Measurements from ENCODE around the gene SLCO2A1. TPM values are rescaled to one million over a fixed set of nuclear protein-coding genes. Genes with fewer than 3 reads are reported as not detected.

The SLCO2A1 gene
- total and polyA plus RNA-seq, 2 donors (not counting 1 experiment from before 2014, with no cell fraction given), result not detected

DNA sequence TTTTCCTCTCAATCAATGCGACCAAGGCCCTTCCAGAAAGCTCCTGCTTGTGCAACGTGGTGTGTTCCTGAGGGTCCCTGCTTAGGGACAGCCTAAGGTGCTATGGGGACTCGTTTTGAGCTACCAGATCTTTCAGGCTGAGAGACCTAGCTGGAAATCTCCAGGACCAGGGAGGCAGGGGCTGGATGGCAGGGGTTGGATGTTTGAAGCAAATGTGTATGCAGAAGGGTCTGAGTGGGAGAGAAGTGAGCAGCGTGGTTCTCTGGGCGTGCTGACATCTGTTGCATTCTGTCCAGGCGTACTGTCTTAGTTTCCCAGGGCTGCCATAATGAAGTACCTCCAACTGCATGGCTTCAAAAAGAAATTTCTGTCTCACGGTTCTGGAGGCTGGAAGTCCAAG, 31.7 kb upstream of the SLCO2A1 start:
- POLR2A ChIA-PET, result no interaction called here
- Histone ChIP-seq H3K4me3 (ENCODE audit: control extremely low read depth in 1 of 5, extremely low read depth in 1 of 5, insufficient read depth in 1 of 5, low read depth in 2 of 5, low read length in 4 of 5) (no peak overlapping the region), H3K4me2 (replicated peaks; ENCODE audit: low read depth, low read length, poor library complexity, severe bottlenecking) (no peak overlapping the region), H4K20me1 (ENCODE audit: control insufficient read depth, insufficient read depth, low read length, poor library complexity, severe bottlenecking) (no peaks in the 10 kb centered on the region), H3K27ac (ENCODE audit: low read length in 2 of 2) (no peak overlapping the region), H3K27me3 (replicated peaks in 1 of 4; ENCODE audit: control extremely low read depth in 1 of 4, control insufficient read depth in 3 of 4, insufficient read depth in 4 of 4, low read length in 3 of 4) (peaks cover 0 to 3% (median 0%) of the 10 kb centered on the region in 4 experiments), H3K79me2 (ENCODE audit: control insufficient read depth, insufficient read depth, low read length) (no peaks in the 10 kb centered on the region), H2AFZ (ENCODE audit: insufficient read depth, low read depth, low read length, poor library complexity, severe bottlenecking) (no peak overlapping the region), H3K9ac (ENCODE audit: low read length) (no peak overlapping the region), H3K4me1 (ENCODE audit: control insufficient read depth in 2 of 2, insufficient read depth in 2 of 2, low read length in 2 of 2) (no peaks in the 10 kb centered on the region), H3K9me3 (ENCODE audit: control extremely low read depth in 1 of 3, control insufficient read depth in 2 of 3, insufficient read depth in 1 of 3, low read length in 2 of 3) (no peaks in the 10 kb centered on the region), H3K36me3 (replicated peaks in 1 of 2; ENCODE audit: control extremely low read depth in 1 of 2, control insufficient read depth in 1 of 2, extremely low read depth in 1 of 2, insufficient read depth in 2 of 2, low read length in 1 of 2) (no peaks in the 10 kb centered on the region)
- 80% methylated on average over 7 of the region's 7 CpGs for WGBS (ENCODE audit: insufficient coverage)
- no peak overlapping the region for H3K27ac Mint-ChIP-seq
- H3K27me3 Mint-ChIP-seq, result peaks cover 9% of the 10 kb centered on the region
- CTCF ChIA-PET, result no interaction called here
- ATAC-seq (ENCODE audit: low read depth), result no peak
- no peaks in the 10 kb centered on the region for H3K9me3 Mint-ChIP-seq (ENCODE audit: insufficient read depth)
- no peaks in the 10 kb centered on the region for H3K4me1 Mint-ChIP-seq
- no peak overlapping the region for H3K4me3 Mint-ChIP-seq
- DNase-seq, result no peak
- intact Hi-C loops (cut with micrococcal nuclease), result no loop called here
- no peak for TF ChIP-seq EZH2 (IDR thresholded peaks at IDR 0.05; ENCODE audit: borderline replicate concordance, insufficient read depth, low read depth, low read length, poor library complexity, severe bottlenecking)
- TF ChIP-seq, protein P1, sequence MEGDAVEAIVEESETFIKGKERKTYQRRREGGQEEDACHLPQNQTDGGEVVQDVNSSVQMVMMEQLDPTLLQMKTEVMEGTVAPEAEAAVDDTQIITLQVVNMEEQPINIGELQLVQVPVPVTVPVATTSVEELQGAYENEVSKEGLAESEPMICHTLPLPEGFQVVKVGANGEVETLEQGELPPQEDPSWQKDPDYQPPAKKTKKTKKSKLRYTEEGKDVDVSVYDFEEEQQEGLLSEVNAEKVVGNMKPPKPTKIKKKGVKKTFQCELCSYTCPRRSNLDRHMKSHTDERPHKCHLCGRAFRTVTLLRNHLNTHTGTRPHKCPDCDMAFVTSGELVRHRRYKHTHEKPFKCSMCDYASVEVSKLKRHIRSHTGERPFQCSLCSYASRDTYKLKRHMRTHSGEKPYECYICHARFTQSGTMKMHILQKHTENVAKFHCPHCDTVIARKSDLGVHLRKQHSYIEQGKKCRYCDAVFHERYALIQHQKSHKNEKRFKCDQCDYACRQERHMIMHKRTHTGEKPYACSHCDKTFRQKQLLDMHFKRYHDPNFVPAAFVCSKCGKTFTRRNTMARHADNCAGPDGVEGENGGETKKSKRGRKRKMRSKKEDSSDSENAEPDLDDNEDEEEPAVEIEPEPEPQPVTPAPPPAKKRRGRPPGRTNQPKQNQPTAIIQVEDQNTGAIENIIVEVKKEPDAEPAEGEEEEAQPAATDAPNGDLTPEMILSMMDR (IDR thresholded peaks at IDR 0.05), result no peak

DNA sequence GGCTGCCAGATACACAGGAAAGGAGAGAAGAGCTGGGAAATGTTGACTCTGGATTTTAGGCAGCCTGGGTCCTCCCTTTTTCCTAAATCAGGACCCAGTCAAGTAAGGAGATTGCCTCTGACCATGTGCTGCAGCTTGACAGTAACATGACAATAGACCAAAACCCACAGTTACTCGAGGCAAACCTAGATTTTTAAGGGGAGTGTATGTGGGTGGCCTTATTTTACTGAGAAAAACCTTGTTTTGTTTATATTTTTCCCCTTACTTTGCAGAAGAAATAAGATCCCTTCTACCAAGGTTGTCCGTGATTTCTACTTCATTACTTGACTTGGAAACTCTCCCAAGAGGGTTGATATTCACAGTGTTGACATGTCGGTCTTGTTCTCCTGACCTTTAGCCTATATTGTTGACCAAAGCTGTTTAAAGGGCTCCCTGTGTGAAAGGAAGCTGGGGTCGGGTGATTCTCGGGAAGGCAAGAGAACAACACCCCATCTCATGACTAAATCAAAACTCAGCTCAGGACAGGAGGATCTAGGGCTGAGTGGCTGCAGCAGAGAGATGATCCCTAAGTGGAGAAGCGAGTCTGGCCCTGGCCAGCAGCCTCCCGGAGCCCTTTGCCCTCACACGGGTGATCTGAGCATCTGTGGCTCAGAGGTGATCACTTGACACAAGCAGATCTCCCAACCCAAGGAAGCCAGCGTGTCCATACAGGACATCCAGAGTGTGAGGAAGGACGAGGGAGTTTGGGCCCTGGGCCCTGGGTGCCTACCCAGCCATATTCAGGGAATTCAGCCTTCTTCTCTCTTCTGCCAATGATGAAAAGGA, 31.0 kb upstream of the SLCO2A1 start:
- intact Hi-C loops (cut with micrococcal nuclease), result no loop called here
- Histone ChIP-seq H3K27ac (ENCODE audit: low read length in 2 of 2) (no peak overlapping the region), H3K27me3 (replicated peaks in 1 of 4; ENCODE audit: control extremely low read depth in 1 of 4, control insufficient read depth in 3 of 4, insufficient read depth in 4 of 4, low read length in 3 of 4) (peaks cover 0 to 3% (median 0%) of the 10 kb centered on the region in 4 experiments), H3K4me3 (ENCODE audit: control extremely low read depth in 1 of 5, extremely low read depth in 1 of 5, insufficient read depth in 1 of 5, low read depth in 2 of 5, low read length in 4 of 5) (no peak overlapping the region), H3K4me1 (ENCODE audit: control insufficient read depth in 2 of 2, insufficient read depth in 2 of 2, low read length in 2 of 2) (no peaks in the 10 kb centered on the region), H2AFZ (ENCODE audit: insufficient read depth, low read depth, low read length, poor library complexity, severe bottlenecking) (no peak overlapping the region), H4K20me1 (ENCODE audit: control insufficient read depth, insufficient read depth, low read length, poor library complexity, severe bottlenecking) (no peaks in the 10 kb centered on the region), H3K79me2 (ENCODE audit: control insufficient read depth, insufficient read depth, low read length) (no peaks in the 10 kb centered on the region), H3K9ac (ENCODE audit: low read length) (no peak overlapping the region), H3K9me3 (ENCODE audit: control extremely low read depth in 1 of 3, control insufficient read depth in 2 of 3, insufficient read depth in 1 of 3, low read length in 2 of 3) (no peaks in the 10 kb centered on the region), H3K4me2 (replicated peaks; ENCODE audit: low read depth, low read length, poor library complexity, severe bottlenecking) (no peak overlapping the region), H3K36me3 (replicated peaks in 1 of 2; ENCODE audit: control extremely low read depth in 1 of 2, control insufficient read depth in 1 of 2, extremely low read depth in 1 of 2, insufficient read depth in 2 of 2, low read length in 1 of 2) (no peaks in the 10 kb centered on the region)
- Mint-ChIP-seq H3K4me3 (no peak overlapping the region), H3K27ac (no peak overlapping the region), H3K9me3 (ENCODE audit: insufficient read depth) (no peaks in the 10 kb centered on the region), H3K4me1 (no peaks in the 10 kb centered on the region), H3K27me3 (peaks cover 9% of the 10 kb centered on the region)
- ChIA-PET POLR2A (no interaction called here), CTCF (no interaction called here)
- 62% methylated on average over 4 of the region's 10 CpGs for WGBS (ENCODE audit: insufficient coverage)
- TF ChIP-seq EZH2 (IDR thresholded peaks at IDR 0.05; ENCODE audit: borderline replicate concordance, insufficient read depth, low read depth, low read length, poor library complexity, severe bottlenecking), result no peak
- TF ChIP-seq, protein P1 (IDR thresholded peaks at IDR 0.05), result no peak
- no peak for ATAC-seq (ENCODE audit: low read depth)
- no peak for DNase-seq
